Measurements from ENCODE around the gene ZGRF1.

GRCh38 chr4:112550728-112551127, 86.0 kb downstream of the ZGRF1 start:
- no peak for TF ChIP-seq CTCF (IDR thresholded peaks at IDR 0.05; ENCODE audit: poor library complexity, severe bottlenecking)
- TF ChIP-seq SMC3 (conservative IDR thresholded peaks at IDR 0.05; ENCODE audit: poor library complexity): no peak
- no peak for TF ChIP-seq REST (IDR thresholded peaks at IDR 0.05; ENCODE audit: borderline replicate concordance)
- no peak for TF ChIP-seq POLR2AphosphoS5 (IDR thresholded peaks at IDR 0.05)
- no peak for TF ChIP-seq EZH2 (IDR thresholded peaks at IDR 0.05; ENCODE audit: borderline replicate concordance, insufficient read depth, low read length, poor library complexity, severe bottlenecking)
